GM18861 (cell line): ENCODE results near the gene SYCP3.
"Not testable (repeated sequence)": the region's sequence is repeated elsewhere in the genome, so short reads cannot be mapped to it uniquely, and the experiment has no call there.

ENCODE experiments used
- ATAC-seq: cut with Tn5 transposase; IDR thresholded peaks from one replicate; pipeline ENCODE4 v1.9.1; 2021; ENCODE audit not compliant: unreplicated experiment

The SYCP3 gene

GRCh38 chr12:101681627-101682026 lies 57.6 kb downstream of the SYCP3 start:
- not testable (repeated sequence) for ATAC-seq

- no peak for ATAC-seq
Measured at GRCh38 chr12:101680647-101681046, 58.6 kb downstream of the SYCP3 start.

DNA sequence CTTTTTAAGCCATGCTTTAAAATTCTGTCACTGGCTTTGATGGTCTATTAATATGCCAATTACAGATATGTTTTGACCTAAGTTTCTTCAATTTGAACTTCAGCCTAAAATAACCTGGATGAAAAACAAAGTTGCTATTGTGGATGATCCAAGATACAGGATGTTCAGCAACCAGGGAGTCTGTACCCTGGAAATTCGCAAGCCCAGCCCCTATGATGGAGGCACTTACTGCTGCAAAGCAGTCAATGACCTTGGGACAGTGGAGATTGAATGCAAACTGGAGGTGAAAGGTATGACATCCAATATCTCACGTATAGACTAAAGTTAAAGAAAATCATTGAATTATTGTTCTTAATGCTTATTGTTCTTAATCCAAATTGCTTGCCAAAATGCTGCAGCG lies 59.0 kb downstream of the SYCP3 start:
- no peak for ATAC-seq
